Liver (tissue), 9 donors: ENCODE results near the gene HEMGN. TPM values are rescaled to one million over a fixed set of nuclear protein-coding genes. Genes with fewer than 3 reads are reported as not detected.

ENCODE experiments used
- DNase-seq: peaks from one replicate; pipeline ENCODE4 v3.0.0-alpha.2; 2017; ENCODE audit warnings: low spot score
- H3K27ac ChIP-seq, 2 donors: one replicate each; pipeline ENCODE4 v1.7.0; 2013; ENCODE audit warnings: inconsistent platforms in 2 of 2, low read length in 2 of 2, control low read depth in 1 of 2, low read depth in 1 of 2, mild to moderate bottlenecking in 1 of 2
- H3K27me3 ChIP-seq, 4 donors: one replicate each; pipeline versions ENCODE4 v1.6.1 to v1.7.0; 2013; ENCODE audit warnings: low read length in 3 of 4, inconsistent platforms in 1 of 4, mild to moderate bottlenecking in 1 of 4, moderate library complexity in 1 of 4; ENCODE audit not compliant: control insufficient read depth in 4 of 4, insufficient read depth in 4 of 4
- H3K36me3 ChIP-seq, 4 donors: one replicate each; pipeline versions ENCODE4 v1.6.1 to v1.7.0; 2013; ENCODE audit warnings: low read length in 3 of 4, mild to moderate bottlenecking in 3 of 4, low read depth in 1 of 4, moderate library complexity in 1 of 4; ENCODE audit not compliant: control insufficient read depth in 4 of 4, insufficient read depth in 3 of 4
- H3K4me1 ChIP-seq, 4 donors: one replicate each; pipeline versions ENCODE4 v1.6.1 to v1.7.0; 2013; ENCODE audit warnings: low read length in 3 of 4, mild to moderate bottlenecking in 3 of 4, moderate library complexity in 1 of 4; ENCODE audit not compliant: control insufficient read depth in 4 of 4, insufficient read depth in 4 of 4
- H3K4me3 ChIP-seq, 3 donors: one replicate each; pipeline versions ENCODE4 v1.6.1 to v1.7.0; 2013; ENCODE audit warnings: low read length in 3 of 3, control low read depth in 1 of 3, low read depth in 1 of 3, mild to moderate bottlenecking in 1 of 3
- H3K9ac ChIP-seq, 2 donors: one replicate each; pipeline ENCODE4 v1.7.0; 2013; ENCODE audit warnings: low read length in 2 of 2, mild to moderate bottlenecking in 2 of 2, moderate library complexity in 2 of 2, control low read depth in 1 of 2, low read depth in 1 of 2
- H3K9me3 ChIP-seq, 4 donors: one replicate each; pipeline versions ENCODE4 v1.6.1 to v1.7.0; 2013; ENCODE audit warnings: low read length in 3 of 4; ENCODE audit not compliant: control insufficient read depth in 4 of 4
- CTCF ChIP-seq: fragments of 150-350 bp; IDR thresholded peaks from 2 replicates; pipeline ENCODE4 v1.5.1; 2017; ENCODE audit warnings: improper control_type of control experiment, low read depth, low read length; ENCODE audit not compliant: missing input control
- EGR1 ChIP-seq, 2 donors: IDR thresholded peaks; 2 replicates each; pipeline ENCODE4 v1.6.1; 2016 to 2018; ENCODE audit warnings: antibody characterized with exemption in 2 of 2, low read depth in 2 of 2
- FOXA1 ChIP-seq: IDR thresholded peaks from 2 replicates; pipeline ENCODE4 v1.6.1; 2016; ENCODE audit warnings: antibody characterized with exemption
- FOXA2 ChIP-seq: IDR thresholded peaks from 2 replicates; pipeline ENCODE4 v1.6.1; 2016; ENCODE audit warnings: antibody characterized with exemption
- GABPA ChIP-seq, 2 donors: IDR thresholded peaks in 1 of 2; conservative IDR thresholded peaks in 1 of 2; 2 replicates each; pipeline ENCODE4 v1.6.1; 2016; ENCODE audit warnings: antibody characterized with exemption in 2 of 2, mild to moderate bottlenecking in 1 of 2, moderate library complexity in 1 of 2
- HNF4A ChIP-seq, 2 donors: conservative IDR thresholded peaks; 2 replicates each; pipeline ENCODE4 v1.6.1; 2016; ENCODE audit warnings: antibody characterized with exemption in 2 of 2, mild to moderate bottlenecking in 2 of 2
- HNF4G ChIP-seq: IDR thresholded peaks from 2 replicates; pipeline ENCODE4 v1.6.1; 2016; ENCODE audit warnings: antibody characterized with exemption
- JUND ChIP-seq, 2 donors: IDR thresholded peaks; 2 replicates each; pipeline ENCODE4 v1.6.1; 2016; ENCODE audit warnings: antibody characterized with exemption in 2 of 2
- MAX ChIP-seq: IDR thresholded peaks from 2 replicates; pipeline ENCODE4 v1.6.1; 2016; ENCODE audit warnings: antibody characterized with exemption
- NR2F2 ChIP-seq: IDR thresholded peaks from 2 replicates; pipeline ENCODE4 v1.6.1; 2016; ENCODE audit warnings: antibody characterized with exemption
- RAD21 ChIP-seq, 2 donors: IDR thresholded peaks; 2 replicates each; pipeline ENCODE4 v1.6.1; 2016; ENCODE audit warnings: antibody characterized with exemption in 2 of 2, mild to moderate bottlenecking in 2 of 2
- RXRA ChIP-seq, 2 donors: IDR thresholded peaks; 2 replicates each; pipeline ENCODE4 v1.6.1; 2017 to 2018; ENCODE audit warnings: antibody characterized with exemption in 2 of 2, mild to moderate bottlenecking in 1 of 2
- TAF1 ChIP-seq: conservative IDR thresholded peaks from 2 replicates; pipeline ENCODE4 v1.6.1; 2016; ENCODE audit warnings: antibody characterized with exemption, mild to moderate bottlenecking
- YY1 ChIP-seq: IDR thresholded peaks from 2 replicates; pipeline ENCODE4 v1.6.1; 2016; ENCODE audit warnings: antibody characterized with exemption, mild to moderate bottlenecking
- WGBS: extraction: QIAGEN DNeasy Blood & Tissue Kit; methylation state at CpG from one replicate; pipeline ENCODE4 v1.1.7; 2013; 5-methylcytosine and 5-hydroxymethylcytosine counted together
- polyA plus RNA-seq, 2 donors: library from polyadenylated mRNA; stranded (reverse) in 1 of 2; unstranded in 1 of 2; fragments of 200-250 nt in 1 of 2; fragments of >200 nt in 1 of 2; fragmentation: Nextera tagmentation in 1 of 2; extraction: Ambion mirVana in 1 of 2; gene quantifications; one replicate each; pipeline versions ENCODE4 v1.2.1 to v1.2.3, GENCODE V29; 2013 to 2015
- total RNA-seq, 2 donors: library from RNA; depleted of rRNA; stranded (reverse); fragments of >200 nt; gene quantifications; one replicate each; pipeline ENCODE4 v1.2.3, GENCODE V29; 2014
- TF ChIP-seq, protein P1 (sequence below): IDR thresholded peaks from 2 replicates; pipeline ENCODE4 v1.6.1; 2016; ENCODE audit warnings: antibody characterized with exemption
- TF ChIP-seq, protein P2 (sequence below): IDR thresholded peaks from 2 replicates; pipeline ENCODE4 v1.6.1; 2016; ENCODE audit warnings: antibody characterized with exemption
- TF ChIP-seq, protein P3 (sequence below): IDR thresholded peaks from 2 replicates; pipeline ENCODE4 v1.6.1; 2016; ENCODE audit warnings: antibody characterized with exemption, mild to moderate bottlenecking
- donor health status: healthy.
- donor health status: healthy.
- donor health status: healthy.
- donor health status: healthy.
- donor health status: healthy.

HEMGN gene
- total and polyA plus RNA-seq, 4 donors, result 0.06 to 218 (median 0.08) TPM; not detected in 1

DNA sequence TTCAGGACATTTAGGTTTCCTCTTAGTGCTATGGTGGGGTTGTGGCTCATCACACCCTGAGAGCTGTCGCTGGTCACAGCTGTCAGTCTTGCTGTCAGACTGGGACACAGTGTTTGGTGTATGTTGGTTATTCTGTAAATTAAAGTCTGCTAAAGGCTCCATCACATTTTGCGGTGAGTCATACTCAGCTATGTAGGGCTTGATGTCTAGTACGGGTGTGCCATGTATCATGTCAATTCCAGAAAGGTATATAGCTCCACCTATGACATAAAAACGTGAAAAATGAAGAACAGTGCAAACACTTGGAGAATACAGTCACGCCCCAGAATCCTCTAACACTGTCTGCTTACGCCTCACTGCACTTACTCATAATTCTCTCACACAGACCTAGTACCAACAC is 27.6 kb downstream of the HEMGN start:
- no peak overlapping the region for H3K27ac ChIP-seq
- peaks cover 9 to 58% (median 40%) of the 10 kb centered on the region in 4 donors for H3K36me3 ChIP-seq
- DNase-seq, result no peak
- 92% methylated on average over 6 of the region's 6 CpGs for WGBS
- no peaks in the 10 kb centered on the region for H3K9me3 ChIP-seq
- no peak overlapping the region for H3K9ac ChIP-seq
- no peaks in the 10 kb centered on the region for H3K4me1 ChIP-seq
- H3K27me3 ChIP-seq, result no peaks in the 10 kb centered on the region
- no peak overlapping the region for H3K4me3 ChIP-seq
- TF ChIP-seq TAF1, result no peak
- no peak for TF ChIP-seq HNF4A (conservative IDR thresholded peaks at IDR 0.05)
- TF ChIP-seq NR2F2, result no peak
- no peak for TF ChIP-seq GABPA (IDR thresholded peaks at IDR 0.05 in 1 of 2, conservative IDR thresholded peaks at IDR 0.05 in 1 of 2)
- no peak for TF ChIP-seq RXRA (IDR thresholded peaks at IDR 0.05)
- TF ChIP-seq, protein P1, sequence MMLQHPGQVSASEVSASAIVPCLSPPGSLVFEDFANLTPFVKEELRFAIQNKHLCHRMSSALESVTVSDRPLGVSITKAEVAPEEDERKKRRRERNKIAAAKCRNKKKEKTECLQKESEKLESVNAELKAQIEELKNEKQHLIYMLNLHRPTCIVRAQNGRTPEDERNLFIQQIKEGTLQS, result no peak
- TF ChIP-seq FOXA1, result no peak
- TF ChIP-seq FOXA2, result no peak
- no peak for TF ChIP-seq EGR1 (IDR thresholded peaks at IDR 0.05; ENCODE audit: low read depth in 2 of 2)
- TF ChIP-seq, protein P2, sequence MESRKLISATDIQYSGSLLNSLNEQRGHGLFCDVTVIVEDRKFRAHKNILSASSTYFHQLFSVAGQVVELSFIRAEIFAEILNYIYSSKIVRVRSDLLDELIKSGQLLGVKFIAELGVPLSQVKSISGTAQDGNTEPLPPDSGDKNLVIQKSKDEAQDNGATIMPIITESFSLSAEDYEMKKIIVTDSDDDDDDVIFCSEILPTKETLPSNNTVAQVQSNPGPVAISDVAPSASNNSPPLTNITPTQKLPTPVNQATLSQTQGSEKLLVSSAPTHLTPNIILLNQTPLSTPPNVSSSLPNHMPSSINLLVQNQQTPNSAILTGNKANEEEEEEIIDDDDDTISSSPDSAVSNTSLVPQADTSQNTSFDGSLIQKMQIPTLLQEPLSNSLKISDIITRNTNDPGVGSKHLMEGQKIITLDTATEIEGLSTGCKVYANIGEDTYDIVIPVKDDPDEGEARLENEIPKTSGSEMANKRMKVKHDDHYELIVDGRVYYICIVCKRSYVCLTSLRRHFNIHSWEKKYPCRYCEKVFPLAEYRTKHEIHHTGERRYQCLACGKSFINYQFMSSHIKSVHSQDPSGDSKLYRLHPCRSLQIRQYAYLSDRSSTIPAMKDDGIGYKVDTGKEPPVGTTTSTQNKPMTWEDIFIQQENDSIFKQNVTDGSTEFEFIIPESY, result no peak
- TF ChIP-seq HNF4G, result no peak
- no peak for TF ChIP-seq YY1
- no peak for TF ChIP-seq JUND (IDR thresholded peaks at IDR 0.05)
- TF ChIP-seq CTCF, result no peak
- TF ChIP-seq, protein P3, sequence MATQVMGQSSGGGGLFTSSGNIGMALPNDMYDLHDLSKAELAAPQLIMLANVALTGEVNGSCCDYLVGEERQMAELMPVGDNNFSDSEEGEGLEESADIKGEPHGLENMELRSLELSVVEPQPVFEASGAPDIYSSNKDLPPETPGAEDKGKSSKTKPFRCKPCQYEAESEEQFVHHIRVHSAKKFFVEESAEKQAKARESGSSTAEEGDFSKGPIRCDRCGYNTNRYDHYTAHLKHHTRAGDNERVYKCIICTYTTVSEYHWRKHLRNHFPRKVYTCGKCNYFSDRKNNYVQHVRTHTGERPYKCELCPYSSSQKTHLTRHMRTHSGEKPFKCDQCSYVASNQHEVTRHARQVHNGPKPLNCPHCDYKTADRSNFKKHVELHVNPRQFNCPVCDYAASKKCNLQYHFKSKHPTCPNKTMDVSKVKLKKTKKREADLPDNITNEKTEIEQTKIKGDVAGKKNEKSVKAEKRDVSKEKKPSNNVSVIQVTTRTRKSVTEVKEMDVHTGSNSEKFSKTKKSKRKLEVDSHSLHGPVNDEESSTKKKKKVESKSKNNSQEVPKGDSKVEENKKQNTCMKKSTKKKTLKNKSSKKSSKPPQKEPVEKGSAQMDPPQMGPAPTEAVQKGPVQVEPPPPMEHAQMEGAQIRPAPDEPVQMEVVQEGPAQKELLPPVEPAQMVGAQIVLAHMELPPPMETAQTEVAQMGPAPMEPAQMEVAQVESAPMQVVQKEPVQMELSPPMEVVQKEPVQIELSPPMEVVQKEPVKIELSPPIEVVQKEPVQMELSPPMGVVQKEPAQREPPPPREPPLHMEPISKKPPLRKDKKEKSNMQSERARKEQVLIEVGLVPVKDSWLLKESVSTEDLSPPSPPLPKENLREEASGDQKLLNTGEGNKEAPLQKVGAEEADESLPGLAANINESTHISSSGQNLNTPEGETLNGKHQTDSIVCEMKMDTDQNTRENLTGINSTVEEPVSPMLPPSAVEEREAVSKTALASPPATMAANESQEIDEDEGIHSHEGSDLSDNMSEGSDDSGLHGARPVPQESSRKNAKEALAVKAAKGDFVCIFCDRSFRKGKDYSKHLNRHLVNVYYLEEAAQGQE, result no peak
- TF ChIP-seq MAX, result no peak
- TF ChIP-seq RAD21 (IDR thresholded peaks at IDR 0.05), result no peak

GRCh38 chr9:97908705-97909104 is 29.3 kb downstream of the HEMGN start:
- no peaks in the 10 kb centered on the region for H3K27me3 ChIP-seq
- H3K4me1 ChIP-seq, result no peaks in the 10 kb centered on the region
- TF ChIP-seq MAX (no peak), GABPA (IDR thresholded peaks at IDR 0.05 in 1 of 2, conservative IDR thresholded peaks at IDR 0.05 in 1 of 2) (no peak), FOXA2 (no peak), CTCF (no peak), JUND (IDR thresholded peaks at IDR 0.05) (no peak), EGR1 (IDR thresholded peaks at IDR 0.05; ENCODE audit: low read depth in 2 of 2) (no peak)
- TF ChIP-seq, protein P1, result no peak
- no peaks in the 10 kb centered on the region for H3K9me3 ChIP-seq
- no peak for DNase-seq
- WGBS, result 91% methylated on average over 1 of the region's 1 CpG
- H3K4me3 ChIP-seq, result no peak overlapping the region
- peaks cover 9 to 62% (median 38%) of the 10 kb centered on the region in 4 donors for H3K36me3 ChIP-seq
- no peak overlapping the region for H3K27ac ChIP-seq
- no peak overlapping the region for H3K9ac ChIP-seq
